ENCODE measurements around the gene CHRNA4.

CHRNA4 gene

GRCh38 chr20:63331741-63332400 lies 29.3 kb downstream of the CHRNA4 start:
- DNase-seq = no peak

GRCh38 chr20:63330940-63331339 lies 30.2 kb downstream of the CHRNA4 start:
- no peak for DNase-seq

DNA sequence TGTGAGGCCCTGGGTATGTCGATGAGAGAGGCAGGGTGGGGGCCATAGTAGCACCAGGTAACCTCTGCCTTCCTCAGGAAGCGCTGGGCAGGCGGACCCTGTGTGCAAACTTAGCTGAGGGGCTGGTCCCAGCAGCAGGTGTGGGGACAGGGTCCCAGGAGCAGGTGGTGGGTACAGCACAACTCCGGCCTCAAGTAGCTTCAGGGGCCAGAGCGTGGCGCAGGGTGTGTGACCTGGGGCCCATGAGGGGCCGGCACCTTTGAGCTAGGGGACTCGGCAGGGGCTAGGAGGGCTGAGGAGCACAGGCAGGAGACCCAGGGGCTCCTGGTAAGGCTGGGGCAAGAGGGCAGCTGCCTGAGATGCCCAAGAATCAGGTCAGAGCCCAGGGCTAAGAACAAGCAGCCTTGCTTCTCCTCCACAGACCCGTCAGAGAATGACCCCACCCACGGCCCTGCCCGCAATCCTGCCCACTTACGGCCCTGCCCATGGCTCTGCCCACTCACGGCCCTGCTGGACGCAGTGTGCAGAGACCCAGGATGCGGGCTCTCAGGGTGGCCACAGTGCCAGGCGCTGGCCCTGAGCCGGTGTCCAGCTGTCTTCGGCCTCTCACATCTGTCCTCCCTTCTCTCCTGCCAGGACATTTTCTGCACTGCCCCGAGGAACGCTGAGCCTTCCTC lies 30.9 kb downstream of the CHRNA4 start:
- no peak for DNase-seq

DNA sequence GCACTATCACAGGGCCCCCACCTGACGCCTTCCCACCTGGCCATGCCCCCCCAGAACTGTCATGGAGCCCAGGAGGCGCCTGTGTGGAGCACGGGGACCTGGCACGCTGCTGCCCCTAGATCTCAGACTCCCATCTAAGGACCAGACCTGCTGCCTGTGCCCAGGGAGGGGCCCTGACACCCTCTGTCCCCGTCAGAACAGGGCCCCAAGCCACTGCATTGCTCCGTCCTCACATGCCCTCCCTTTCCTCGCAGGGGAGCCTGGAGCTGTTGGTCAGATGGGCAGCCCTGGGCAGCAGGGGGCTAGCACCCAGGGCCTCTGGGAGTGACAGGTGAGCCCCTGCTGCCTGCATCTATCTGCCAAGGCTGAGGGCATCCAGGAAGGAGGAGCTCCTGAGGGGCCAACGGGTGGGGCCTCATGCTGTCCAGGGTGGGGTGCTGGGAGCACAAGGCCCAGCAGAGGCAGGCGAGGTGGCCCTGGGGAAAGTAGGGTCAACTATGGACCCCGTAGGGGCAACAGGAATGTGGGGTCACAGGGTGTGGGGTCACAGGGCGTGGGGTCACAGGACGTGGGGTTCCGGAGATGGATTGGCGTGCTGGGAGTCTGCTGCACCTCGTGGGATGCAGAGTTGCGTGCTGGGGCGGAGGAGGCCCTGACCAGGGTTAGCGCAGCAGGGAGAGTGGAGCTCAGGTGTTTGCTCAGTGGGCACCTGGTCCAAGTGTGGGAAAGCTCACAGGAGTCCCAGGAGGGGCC lies 31.6 kb downstream of the CHRNA4 start:
- DNase-seq = no peak

DNA sequence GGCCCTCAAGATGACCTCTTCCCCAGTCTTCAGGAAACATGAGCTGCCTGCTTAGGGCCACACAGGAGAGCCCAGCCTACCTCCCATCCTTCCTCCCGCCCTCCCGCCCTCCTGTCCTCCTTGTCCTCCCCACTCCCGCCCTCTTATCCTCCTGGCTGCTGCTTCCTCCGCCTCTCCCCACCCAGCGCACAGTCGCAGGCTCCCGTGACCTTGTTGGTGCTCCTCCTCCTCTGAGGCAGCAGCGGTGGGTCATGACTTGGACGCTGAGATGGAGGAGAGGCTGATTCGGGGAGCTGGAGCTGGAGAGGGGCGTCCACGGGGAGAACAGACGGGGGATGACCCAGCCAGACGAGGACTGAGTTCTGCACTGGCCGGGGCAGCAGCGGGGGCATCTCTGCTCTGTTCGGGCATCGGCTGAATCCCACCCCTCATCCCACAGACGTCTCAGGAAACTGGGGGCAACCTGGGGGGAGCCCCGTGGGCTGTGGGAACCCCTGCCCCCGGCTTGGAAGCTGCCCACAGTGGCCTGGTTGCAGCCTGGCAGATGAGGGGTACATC lies 32.4 kb downstream of the CHRNA4 start:
- no peak for DNase-seq

DNA sequence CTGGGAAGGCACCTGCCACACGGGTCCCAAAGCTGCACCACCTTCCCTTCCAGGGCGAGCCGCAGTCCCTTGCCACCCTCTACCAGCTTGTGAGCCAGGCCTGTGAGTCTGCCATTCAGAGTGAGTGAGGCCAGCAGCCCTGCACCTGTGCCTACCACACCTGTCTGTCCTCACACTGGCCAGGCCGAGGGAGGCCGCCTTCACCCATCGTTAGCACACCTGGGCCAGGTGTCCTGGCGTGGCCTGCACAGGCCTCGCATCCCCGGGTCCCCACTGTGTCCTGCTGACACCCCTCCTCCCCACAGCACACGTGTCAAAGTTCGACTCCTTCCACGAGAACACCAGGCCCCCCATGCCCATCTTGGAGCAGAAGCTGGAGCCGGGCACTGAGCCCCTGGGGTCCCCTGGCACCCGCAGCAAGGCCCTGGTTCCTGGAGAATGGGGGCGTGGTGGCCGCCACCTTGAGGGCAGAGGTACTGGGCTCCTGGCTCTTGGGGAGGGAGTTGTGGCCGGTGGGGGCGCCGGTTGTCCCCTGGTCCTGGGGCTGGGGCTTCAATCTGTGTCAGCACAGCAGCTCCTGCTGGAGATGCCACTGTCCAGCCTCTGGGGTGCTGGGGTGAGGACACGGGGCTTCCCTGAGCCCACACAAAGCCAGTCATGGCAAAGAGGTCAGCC lies 33.0 kb downstream of the CHRNA4 start:
- DNase-seq = no peak

DNA sequence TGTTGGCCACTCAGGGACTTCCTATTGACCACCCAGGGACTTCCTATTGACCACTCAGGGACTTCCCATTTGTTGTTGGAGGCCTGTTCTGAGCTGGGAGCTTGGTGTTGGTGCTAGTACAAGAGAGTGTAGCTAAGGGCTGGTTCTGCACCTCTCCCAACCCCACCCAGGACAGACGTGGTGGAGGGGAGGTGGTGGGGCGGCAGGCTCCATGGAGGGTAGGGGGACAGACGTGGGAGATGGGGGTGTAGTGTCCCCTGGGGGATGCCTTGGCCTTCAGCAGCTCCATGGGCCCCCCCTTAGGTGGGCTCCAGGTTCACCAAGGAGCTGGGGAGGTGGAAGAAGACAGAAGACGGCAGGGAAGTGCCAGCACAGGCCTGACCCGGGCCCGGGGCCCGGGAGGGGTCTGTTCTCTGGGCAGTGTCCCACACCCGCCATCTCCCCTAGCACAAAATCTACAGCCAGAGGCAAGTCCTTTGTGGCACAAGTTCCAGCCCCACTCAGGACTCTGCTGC lies 33.9 kb downstream of the CHRNA4 start:
- DNase-seq = no peak

DNA sequence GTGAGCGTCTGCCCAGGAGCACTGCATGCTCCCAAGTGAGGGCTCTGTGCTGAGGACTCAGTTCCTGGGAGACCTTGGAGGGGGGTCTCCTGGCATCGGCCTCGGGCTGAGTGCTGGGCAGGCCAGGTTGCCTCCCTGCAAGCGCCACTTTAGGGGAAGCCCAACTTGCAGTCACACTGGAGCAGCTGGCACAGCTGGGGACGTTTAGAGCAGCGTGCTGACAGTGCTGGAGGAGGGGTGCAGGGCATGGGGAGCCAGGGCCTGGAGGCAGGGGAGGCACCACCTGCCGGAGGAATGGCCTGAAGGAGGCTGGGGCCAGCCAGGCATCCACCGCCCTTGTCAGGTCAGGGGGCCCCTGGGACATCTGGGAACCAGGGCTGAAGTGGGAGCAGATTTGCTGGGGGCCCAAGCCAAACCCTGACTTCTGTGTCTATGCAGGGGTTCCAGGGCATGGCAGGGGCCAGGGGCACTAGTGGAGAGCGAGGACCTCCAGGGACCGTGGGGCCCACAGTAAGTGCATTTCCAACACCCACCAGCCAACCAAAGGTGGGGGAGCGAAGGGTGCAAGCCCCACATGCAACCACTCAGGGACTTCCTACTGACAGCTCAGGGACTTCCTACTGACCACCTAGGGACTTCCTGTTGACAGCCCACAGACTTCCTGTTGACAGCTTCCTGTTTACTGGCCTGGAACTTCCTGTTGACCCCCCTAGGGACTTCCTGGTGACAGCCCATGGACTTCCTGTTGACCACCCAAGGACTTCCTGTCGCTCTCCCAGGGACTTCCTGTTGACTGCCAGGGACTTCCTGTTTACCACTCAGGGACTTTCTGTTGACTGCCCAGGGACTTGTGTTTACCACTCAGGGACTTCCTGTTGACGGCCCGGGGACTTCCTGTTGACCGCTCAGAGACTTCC lies 34.6 kb downstream of the CHRNA4 start:
- DNase-seq = no peak

DNA sequence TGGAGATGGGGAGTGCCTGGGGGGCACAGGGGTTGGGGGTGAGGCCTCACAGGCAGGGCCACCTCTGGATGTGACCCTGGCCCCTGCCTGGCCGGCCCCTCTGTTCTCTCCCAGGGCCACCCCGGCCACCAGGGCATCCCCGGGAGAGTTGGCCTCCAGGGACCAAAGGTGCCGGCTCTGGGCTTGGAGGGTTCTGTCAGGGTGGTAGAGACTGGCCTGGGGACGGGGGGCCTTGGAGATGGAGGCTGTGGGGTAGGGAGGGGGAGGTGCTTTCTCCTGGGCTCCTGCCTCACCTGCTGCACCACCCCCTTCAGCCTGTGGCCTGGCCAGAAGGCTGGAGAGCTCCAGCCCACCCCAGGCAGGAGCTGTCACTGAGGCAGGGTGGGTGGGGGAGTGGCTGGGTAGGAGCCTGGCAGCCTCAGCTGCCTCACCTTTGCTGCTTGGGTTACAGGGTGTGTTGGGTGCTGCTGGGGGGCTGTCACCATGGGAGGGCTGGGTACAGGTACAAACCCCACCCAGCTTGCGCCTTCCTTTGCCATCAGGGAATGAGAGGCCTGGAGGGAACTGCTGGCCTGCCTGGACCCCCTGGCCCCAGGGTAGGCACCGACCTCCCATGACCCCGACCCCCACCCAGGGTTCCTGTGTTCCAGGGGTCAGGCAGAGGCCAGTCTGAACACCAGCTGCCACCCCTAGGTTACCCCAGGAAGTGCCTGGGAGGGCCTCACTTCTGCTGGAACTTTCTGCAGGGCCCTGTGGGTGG lies 35.4 kb downstream of the CHRNA4 start:
- no peak for DNase-seq

GRCh38 chr20:63325021-63325471 lies 36.1 kb downstream of the CHRNA4 start:
- no peak for DNase-seq

GRCh38 chr20:63323357-63323981 lies 37.7 kb downstream of the CHRNA4 start:
- DNase-seq = no peak

- no peak for DNase-seq
Measured at GRCh38 chr20:63322933-63323273, 38.2 kb downstream of the CHRNA4 start.

GRCh38 chr20:63322146-63322932 lies 38.8 kb downstream of the CHRNA4 start:
- no peak for DNase-seq

GRCh38 chr20:63321148-63321831 lies 39.9 kb downstream of the CHRNA4 start:
- DNase-seq = no peak

DNA sequence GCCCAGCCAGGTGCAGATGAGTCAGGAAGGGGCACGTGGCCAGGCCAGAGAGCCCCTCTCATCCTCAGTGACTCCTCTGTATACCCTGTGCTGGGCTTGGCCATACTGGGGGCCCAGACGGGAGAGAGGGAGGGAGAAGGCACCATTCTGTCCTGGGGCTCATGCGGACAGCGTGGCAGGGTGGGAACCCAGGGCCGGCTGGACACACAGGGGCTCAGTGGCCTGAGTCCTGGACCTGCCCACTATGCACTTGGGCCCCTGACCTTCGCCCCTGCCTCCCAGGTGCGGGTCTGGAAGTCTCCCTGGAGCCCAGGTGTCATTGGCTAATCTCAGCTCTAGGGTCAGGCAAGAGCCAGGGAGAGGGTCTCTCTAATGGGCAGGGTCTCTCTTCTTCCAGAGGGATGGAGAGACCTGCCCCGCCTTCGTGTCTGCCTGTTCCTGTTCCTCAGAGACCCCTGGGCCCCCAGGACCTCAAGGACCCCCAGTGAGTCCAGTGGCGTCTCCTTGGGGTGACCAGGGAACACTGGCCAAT lies 40.5 kb downstream of the CHRNA4 start:
- no peak for DNase-seq

DNA sequence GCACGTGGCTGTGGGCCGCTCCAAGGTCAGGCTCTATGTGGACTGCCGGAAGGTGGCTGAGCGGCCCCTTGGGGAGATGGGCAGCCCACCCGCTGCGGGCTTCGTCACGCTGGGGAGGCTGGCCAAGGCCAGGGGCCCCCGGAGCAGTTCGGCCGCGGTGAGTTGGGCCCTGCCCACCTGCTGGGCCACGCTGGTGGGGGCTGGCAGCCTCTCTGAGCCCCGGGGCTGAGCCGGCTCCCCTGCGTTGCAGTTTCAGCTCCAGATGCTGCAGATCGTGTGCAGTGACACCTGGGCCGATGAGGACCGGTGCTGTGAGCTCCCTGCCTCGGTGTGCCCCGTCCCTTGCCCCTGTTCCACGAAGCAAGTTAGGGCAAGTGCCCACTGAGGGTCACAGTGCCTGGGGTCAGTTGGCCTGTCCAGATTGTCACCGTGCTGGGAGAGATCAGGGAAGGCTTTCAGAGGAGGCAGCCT lies 41.1 kb downstream of the CHRNA4 start:
- no peak for DNase-seq

DNA sequence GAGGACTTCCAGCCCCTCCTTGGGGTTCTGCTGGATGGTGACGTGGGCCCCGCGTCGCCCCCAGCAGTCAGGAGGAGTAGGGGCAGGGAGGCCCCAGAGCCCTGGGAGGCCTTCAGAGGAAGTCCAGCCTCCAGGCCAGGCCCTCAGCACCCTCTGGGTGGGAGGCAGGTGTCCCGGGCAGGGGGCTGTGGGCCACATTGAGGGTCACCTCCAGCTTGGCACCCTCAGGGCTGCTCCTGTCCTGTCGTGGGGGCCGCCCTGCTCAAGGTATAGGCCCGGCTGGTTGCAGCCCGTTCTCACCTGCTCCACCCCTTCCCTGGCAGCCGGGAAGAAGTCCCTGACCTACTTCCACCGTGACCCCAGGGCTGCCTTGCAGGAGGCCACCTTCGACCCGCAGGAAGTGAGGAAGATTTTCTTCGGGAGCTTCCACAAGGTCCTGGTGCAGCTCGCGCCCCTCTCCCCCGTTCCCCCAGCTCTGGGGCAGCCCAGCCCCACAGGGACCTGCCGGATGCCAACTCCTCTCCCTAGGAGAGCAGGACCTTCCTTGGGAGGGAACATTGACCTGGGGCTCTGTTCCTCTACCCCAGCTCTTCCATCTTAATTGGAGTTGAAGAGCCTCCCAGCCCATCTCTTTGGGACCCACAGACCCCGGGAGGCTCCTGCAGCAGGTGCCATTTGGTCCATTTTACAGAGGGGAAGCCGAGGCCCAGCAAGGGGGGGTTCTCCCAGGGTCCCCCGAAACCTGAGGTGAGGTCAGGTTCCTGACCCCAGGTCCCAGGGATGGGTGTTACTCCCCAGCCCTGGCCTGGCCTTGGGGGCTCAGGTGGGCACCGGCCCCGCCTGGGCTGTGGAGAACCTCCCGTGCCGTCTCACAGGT lies 41.7 kb downstream of the CHRNA4 start:
- DNase-seq = no peak

Measured in NCI-H1930 (cell line).